CD4-positive, alpha-beta T cell treated with Interleukin-17A for 1 hour (primary cell): ENCODE measurements around the gene FBXL4.

ENCODE experiments used
- DNase-seq: peaks from one replicate; pipeline ENCODE4 v3.0.0-alpha.2; 2020

The FBXL4 gene

DNA sequence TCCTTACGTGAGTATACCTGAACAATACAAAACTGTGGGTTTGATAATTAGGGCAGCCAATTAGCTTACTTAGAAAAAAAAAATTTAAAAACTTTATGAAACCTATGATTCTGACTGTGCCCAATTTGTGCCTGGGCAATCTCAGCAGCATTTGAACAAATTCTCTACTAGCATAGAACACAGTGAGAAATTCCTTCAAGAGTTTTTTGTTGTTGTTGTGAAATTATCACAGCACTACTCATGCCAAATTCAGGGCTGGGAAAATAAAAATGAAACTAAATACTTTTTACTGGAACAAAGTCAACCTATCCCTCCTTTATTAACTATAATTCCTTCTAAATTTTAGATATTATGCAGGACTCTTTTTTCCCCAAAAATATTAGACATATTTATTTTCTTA lies 70.5 kb downstream of the FBXL4 start:
- no peak for DNase-seq

DNA sequence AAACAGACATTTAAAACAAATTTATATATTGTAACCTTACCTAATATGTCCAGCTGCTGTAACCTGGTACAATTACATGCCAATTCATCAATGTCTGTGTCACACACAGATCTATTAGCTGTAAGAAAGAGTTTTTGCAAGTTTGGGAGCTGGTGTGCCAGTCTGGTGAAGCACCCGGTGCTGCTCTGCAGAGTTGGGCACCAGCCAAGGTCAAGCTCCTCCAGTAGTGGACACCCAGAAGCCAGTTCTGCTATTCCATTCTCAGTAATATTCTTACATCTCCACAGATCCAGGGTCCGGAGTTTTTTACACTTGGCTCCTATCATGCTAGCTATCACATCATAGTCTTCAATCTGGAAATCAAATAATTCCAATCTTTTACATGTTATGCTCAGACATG lies 72.4 kb downstream of the FBXL4 start:
- no peak for DNase-seq

DNA sequence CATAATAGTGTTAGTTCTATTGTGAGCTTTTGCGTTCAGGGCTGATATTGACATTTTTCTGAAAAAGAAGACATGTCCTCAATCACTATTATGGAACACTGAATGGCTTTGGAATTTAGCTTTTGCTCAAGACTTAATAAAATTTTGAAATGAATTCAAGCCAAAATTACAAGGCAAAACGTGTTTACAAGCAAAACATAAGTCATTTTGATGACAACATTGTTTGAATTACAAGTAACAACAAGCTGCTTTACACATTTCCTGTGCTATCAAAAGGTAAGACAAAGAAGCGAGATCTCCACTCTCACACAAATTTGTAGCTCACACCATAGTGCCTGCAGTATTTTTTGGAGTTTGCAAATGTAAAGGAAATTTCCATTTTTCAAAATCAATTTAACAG lies 75.9 kb downstream of the FBXL4 start:
- DNase-seq = no peak

DNA sequence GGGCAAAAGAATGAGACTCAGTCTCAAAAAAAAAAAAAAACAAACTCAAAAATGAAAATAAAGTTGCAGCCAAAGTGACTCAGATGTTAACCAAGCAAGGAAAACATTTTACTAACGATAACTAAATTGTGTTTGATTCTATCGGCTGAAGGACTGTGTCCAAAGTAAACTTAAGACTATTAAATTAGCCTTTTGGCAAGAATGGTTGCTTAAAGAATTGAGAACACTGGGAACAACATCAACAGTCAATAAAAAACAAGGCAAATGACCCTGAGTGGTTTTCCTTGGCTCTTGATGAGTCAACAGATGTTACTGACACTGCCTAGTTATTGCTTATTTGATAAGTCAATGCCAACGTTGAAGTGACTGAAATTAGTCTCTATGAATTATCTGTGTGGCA lies 76.7 kb downstream of the FBXL4 start:
- DNase-seq = no peak

DNA sequence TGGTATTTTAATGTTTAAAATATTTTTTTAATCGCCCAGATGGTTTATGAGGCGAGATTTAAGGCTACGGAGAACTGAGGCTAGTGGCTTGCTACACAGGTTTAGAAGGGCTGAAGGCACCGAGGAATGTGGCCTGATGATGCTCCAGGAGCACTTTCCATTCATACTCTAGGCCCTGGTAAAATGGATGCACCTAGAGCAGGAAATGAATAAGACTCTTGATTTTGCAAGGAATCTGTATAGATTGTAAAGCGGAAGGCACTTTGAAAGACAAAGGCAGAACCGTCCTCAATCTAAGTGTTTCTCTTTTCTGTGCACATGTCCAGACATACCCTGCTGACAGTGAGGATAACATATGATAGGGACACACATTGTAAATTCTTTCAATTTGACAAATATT lies 83.2 kb downstream of the FBXL4 start:
- DNase-seq = no peak

DNA sequence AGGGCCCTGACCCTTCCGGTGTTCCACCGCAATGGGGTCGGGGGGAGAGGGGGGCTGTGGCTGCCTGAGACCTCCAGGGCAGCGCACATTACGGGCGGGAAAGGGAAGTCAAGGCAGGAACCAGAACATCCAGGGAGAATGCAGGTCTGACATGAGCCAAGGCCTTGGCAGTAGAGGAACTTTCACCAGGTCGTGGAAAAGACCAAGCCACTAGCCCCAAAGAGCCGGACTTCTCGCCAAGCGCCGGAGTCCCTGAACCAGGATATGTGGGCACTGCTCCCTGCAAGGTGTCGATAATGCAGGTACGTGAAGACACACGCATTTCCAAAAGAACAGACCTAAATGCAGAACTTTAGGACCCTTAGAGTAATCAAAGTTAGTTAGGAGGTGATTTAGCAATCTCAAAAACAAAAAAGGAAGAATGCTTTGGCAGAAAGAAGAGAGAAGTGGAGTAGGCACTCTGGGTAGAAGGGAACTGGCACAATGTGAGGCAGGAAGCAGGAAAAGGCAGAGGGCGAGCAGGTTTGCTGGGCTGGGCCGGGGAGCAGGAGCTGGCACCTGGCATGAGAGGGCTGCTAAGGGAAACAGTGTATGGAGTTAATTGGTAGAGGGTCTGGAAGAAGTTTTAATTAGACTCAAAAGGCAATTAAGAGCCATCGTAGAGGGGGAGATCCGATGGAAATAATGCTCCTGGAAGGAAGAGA lies 99.1 kb downstream of the FBXL4 start:
- DNase-seq = no peak

DNA sequence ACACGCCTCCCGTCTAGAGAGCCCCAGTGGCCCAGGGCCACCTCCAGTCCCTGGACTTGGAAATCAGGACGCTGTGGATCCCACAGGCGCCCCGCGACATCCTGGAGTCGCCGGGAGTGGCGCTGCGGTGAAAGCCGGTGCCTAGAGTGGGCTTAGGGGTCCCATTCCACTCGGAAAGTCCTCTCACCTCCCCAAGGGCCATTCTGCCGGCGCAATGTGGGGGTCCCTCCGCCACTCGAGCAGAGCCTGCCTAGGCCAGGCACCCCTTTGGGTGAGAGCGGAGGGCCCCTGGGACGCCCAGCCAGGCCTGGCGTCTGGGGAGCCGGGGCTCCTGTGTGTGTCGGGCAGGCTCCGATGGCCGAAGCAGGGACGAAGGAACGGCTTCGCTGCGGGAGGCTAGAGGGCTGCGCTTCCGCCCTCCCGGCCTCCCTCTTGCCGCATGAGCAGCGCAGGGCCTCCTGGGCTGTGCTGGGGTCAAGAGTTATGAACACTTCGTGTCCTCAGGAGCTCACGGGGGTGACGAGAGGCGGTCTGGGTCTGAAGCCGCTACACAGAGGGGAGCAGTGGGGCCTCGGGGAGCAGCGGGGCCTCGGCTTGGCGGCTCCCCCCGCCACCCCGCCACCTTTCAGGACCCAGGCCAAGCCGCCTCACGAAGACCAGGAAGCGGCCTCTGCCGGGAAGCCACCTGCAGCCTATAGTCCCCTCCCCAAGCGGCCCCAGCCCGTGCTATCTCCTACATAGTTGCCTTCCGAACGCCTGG lies 99.8 kb downstream of the FBXL4 start:
- no peak for DNase-seq

DNA sequence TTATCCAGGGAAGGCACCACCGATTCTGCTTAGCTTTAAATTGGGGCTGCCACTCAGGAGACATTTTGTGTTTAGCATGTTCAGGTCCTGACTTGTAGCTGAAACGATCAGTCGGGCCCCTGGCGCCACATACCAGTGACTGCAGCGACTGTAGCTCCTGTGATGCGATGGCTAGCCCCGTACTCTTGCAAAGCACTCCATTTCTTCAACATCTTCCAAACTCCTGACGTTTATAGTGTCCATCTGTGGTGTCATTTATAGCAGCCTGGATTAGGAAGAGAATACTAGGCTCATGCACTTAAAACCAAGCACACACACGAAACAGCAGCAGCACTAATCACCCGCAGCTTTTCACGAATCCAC lies 100.3 kb downstream of the FBXL4 start:
- DNase-seq = no peak

DNA sequence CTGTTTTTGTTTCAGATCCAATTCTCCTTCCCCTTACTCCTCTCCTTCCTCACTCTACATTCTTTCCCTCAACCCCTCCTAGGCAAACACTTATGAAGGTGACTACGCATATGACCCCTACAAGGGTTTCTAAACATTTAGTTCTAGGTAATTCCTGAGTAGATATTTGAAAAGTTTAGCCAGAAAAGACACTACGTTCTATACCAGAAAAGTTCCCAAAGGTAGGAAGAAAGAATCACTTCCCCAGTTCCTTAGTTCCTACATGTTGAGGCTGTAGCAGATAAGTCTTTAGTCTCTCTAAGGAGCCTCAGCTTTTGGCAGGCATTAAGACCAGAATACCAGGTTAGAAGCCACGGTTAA lies 101.7 kb downstream of the FBXL4 start:
- DNase-seq = no peak

DNA sequence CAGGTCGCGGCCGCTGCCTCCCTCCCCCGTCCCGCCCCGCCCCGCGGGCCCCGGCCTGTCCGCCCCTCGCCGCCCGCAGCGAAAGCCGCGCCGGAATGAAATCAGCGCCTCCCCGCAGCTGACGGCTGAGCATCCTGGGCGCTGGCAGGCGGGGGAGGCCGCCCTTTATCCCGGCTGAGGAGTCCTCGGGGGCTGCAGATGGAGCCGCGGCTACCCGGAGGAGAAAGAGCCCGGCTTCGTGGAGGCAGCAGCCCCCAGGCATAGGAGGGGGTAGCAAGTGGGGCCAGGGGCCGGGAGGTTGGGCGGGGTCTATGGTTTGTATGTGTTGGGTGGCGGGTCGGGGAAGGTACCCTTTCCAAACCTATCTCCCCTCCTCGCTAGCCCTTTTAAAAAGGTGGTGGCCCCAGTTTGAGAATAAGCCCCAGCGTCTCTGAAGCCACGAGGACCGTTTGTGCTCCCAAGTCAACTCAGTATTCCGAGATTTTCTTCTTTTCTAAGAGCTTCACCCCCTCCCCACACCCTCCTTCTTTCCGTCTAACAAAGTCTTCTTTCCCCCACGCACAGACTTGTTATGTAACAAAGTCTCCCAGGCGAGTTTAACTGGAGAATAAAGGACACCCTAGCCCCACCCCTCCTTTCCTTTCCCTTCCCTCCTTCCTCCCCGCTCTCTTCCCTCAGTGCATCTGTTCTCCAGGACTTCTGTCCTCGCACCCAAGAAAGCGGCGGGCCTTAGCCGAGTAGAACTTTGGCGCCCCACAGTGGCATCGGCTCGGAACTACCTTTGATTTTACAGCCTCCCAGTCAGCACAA lies 102.3 kb downstream of the FBXL4 start:
- DNase-seq = peak; percentile 65

DNA sequence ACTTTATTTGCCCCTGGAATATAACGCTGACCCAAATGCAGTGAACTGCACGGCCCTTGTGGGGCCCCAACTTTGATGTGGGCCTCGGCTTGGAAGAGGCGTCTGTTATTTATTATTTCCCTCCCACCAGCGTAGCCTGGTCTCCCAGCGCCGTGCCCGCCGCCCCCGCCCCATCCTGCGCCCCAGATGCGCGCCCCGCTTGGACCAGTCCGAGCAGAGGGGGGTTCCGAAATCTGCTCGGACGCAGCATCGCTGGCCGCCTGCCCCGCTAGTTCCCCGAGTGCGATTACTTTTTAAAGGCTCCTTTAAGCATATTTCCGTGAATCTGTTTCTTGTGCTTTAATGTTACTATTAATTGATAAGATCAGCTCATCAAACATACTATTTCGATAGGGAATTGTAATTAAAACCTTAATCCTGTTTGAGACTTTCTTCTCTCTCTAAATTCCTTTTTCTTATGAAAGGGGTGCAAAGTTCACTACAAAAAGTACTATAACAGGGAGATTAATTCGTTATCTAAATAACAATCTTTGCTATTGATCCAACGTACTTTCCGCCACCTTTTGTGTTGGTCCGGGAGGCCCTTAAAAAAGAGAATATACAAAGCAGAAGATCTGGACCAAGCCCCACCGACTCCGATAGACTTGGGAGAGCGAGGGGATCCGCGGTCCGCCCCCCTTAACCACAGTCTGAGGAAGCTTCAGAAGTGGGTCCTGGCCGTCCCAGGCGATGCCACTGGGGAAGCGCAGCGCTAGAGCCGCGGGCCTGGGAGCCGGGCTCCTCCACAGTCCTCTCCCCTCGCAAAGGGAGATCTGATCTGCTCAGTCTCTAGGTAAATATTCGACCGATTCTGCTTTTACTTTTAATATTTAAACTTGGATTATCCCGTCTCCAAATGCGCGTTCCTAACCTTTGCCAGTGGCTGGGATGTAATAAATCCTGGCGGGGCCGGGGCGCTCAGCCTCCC lies 103.2 kb downstream of the FBXL4 start:
- no peak for DNase-seq

DNA sequence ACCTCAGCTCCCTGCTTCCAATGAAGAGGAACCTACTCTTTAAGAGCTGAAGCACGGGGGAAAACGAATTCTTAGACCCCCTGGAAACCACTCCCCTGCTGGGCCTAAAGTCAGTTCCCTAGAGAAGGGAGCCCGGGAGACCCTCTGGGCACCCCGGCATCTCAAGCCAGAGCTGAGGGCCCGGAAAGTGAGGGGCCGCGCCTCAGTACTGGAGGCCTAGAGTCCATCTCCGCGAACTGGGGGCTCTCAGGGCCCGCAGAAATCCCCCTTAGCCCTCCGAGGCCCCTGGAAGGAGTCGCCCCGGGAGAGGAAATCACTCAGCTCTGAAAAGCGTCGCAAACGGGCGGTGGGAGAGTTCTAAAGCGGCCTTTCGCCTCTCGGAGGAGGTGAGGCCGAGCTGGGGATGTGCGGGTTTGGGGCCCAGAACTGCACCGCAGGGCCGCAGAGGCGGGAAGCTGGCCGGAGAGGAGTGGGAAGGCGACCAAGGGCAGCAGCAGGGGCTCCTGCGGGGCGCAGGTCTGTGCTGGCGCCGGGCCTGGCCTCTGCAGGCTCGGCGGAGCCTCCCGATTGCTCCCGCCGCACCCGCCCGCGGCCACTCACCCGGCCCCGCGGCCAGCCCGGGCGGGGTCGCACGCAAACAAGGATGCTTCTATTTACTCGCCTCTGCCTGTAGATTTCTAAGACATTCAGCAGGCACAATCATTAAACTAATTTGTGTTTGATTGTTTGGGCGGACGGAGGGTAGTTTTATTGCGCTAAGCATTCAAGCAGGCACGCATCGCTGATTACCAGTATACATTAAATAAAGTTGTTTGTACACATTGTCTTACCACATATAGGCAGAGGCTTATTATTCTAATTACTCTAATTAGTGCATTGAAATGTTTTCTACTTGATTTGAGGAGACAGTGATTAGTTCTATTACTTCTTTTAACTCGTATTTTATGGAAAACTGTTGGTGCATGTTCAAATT lies 104.2 kb downstream of the FBXL4 start:
- no peak for DNase-seq

DNA sequence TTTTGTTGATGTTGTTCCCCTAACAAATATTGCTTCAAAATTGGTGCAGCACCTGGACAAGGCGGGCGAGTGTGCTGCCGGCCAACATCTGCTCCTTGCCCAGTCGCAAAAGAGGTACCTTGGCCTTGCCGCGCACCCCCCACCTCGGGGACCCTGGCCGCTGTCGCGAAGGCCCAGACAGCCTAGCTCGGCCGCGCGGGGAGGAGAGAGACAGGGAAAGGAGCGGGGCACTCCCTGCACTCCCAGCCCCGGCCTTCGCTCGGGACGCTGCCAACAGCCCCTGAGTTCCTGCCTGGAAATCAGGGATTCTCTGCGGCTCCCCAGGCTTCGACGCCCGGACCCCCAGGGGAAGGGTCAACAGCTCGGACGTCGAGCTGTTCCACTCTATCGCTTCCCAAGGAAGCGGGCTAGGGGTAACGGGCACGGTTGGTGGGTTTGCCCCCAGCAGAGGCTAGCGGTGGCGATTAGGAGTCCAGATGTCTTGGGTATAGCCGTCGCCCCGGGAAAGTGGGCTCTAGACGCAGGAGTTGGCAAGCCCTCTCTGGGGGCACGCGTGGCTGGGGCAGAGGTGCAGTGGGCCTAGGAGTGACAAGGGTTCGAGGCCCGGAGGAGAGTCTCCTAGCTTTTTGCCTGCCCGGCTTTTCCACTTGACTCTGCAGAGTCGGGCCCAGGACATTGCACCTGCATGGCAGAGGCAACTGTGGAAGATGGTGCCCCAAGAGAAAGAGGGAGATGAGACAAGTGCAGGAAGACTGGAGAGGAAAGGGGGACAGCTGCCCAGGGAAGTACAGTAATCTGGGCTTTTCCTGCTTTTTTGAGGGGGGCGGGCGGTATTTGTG lies 105.2 kb downstream of the FBXL4 start:
- no peak for DNase-seq

DNA sequence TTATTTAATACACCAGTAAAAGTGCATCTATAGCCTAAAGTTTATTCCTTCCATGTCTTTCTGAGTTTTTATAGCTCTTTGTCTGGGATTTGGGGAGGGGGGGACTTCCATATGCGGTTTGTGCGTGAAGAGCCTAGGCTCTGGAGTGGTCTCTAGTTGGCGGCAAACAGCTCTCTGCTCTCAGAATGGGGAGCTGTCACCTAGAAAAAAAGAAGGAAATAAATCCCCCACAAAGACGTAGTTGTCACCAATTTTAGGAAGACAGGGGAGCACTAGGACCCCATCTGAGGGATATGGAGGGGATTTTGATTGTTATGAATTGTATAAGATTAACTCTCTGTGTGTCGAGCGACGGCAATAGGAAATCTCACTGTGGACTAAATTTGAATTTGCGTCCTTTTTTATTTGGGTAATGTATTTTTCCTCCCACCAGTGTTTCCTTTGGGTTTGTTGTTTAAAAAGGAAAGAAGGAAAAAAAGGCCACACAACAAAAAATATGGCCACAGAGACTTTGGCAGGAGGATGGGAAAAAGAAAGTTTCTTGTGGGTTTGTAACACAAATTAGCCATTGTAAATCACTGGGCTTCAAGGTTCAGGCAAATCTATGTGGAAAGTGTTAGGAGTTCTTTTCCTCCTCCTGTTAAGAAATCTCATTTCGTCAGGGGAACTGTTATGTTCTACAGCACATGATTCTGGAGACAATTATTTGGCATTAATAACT lies 106.0 kb downstream of the FBXL4 start:
- DNase-seq = no peak

DNA sequence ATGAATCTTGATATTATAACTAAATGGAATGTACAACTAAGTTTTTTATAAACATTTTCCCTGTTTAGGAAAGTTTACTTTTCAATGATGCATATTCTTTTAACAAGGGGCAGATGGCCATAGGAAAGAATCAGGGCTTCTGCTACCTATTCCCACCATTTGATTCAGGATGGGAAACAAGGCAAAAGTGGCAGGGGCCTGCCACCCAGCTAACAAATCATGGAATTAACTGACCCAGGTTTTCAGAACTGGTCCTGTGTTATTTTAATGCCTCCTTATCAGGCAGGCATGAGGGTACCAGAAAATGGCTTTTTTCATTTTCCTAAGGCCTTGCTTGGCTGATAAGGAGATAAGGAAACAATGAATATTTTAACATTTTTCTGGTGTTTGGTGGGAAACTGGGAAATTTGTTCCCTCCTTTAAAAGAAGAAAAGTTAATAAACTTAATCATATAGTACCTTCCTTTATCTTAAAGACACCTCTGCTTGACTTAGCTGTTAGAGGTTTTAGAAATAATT lies 106.7 kb downstream of the FBXL4 start:
- no peak for DNase-seq

DNA sequence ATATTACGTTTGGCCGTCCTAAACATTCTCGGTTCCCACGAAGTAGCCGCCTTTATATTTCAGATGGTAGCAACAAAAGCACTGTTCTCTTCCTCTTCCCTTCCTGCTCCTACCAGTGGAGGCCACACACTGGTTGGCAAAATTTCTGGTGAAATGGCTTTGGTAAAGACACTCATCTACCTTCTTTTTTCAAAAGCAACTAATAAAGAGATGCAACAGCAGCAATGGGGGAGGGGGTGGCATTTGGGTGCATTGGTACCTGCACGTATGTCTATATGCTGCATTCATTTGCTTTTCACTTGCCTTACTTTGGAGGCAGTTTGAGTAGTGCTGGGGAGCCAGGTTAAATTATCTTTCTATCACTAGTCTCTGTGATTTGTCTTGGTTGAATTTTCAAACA lies 107.4 kb downstream of the FBXL4 start:
- DNase-seq = no peak

DNA sequence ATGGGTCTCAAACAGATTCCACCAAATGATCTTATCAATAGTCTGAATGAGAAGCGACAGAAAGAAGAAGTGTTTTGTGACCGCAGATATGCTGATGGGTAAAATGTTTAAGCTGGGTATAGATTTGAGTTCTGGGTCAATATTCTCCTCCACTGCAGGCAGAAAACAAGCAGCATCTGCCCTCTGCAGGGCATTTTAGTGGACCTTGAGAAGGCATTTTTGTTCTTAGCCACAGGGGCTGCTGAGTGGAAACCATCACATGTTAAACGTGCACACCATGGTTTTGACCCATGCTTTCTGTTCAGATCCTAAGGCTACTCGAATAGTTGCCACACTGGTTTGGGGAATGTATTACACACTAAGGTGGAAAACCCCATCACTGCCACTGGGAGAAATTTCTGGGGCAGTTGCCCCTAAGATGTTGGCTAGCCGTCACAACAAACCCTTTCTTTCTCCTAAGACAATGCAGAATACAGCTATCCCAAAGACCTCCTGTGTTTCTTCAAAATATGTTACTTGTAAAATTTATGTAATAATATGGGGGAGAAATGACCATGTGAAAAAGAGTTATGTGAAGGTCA lies 107.9 kb downstream of the FBXL4 start:
- DNase-seq = no peak

DNA sequence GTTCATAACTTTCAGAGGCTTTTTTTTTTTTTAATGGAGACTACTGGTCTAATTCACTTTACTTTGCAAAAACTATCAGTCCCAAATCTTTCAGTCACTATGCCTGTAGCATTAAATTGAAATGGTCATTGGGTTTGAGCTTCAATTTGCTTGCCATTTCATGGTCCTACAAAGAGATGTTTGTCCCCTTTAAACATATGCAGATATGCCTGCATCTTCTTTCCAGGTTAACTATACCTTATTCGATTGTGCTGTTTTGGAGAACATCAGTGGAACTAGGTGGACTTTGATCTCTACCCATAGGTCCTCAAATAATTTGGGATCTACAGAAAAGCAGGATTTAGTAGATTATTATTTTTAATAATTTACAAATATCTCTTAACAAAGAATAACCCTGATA lies 108.8 kb downstream of the FBXL4 start:
- no peak for DNase-seq

DNA sequence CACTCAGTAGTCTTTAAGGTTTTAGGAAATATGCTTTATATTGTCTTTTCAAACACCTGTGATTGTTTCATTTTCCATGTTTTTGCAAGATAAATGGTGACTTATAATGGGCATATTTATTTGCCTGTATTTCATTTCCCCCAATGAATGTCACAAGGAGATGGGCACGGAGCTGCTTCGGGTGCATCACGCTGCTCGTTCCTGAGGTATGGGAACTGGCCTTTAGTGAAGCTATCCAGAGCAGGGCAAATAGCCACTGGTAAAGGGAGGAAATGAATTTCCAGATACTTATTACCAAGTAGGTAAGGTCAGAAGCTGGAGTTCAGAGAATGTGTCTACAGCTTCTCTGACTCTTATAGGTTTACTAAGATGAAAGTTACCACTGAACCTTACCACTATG lies 109.7 kb downstream of the FBXL4 start:
- DNase-seq = no peak
